ENCODE measurements around the gene CHD6. TPM values are rescaled to one million over a fixed set of nuclear protein-coding genes. Genes with fewer than 3 reads are reported as not detected.

CHD6 gene
- total RNA-seq, 1 experiment from 2014 or later = 80.5 TPM

DNA sequence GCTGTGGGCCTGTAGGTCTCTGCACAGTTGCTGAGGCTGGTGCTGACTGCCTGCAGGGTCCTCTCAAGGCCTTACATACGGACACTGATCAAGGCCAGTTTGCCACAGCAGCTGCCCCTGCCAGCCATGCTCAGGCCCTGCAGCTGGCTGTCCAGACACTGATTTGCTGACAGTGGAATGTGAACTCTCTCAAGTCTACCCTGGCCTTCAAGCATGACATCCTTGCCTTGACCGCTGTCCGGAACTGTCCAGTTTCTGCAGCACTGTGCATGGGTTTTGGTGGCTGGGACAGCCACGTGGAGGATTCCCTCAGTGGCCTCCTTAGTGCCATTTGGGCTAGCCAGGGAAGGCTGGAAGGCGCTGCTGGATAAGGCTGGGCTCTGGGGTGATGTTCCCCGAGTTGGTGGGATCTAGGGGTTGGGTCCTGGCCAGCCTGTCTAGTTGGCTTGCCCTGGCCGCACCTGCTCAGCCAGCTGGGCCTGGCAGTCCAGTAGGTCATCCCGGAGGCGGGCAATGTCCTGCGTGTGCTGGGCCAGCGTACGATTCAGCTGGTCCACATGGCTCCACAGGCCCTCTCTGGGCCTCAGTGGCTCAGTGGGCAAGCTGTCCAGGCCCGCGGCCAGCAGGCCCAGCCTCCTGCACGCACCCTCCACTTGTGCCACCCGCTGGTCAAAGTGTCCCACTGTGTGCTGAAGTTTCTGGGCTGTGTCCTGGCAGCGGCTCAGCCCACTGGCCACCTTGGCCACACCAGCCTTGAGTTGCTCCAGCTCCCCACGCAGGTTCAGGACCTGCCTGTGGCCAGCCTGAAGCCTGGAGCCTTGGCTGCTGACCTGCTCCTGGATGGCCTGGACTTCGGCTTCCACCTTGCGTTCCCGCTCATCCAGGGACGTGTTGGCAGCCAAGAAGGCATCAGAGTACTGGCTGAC, 257.1 kb downstream of the CHD6 start:
- no TSS peak for BruUV-seq (replicated peaks)
- POLR2A ChIA-PET = no interaction called here
- Histone ChIP-seq H3K9me3 (no peaks in the 10 kb centered on the region), H3K27me3 (replicated peaks; ENCODE audit: control insufficient read depth, insufficient read depth, low read length) (peaks cover 8% of the 10 kb centered on the region), H3K4me3 (ENCODE audit: low read depth, low read length) (no peak overlapping the region), H3K4me1 (0 out of 2 replicates have a peak, but pooled peaks cover 4% of the 10 kb centered on the region), H3K36me3 (ENCODE audit: control insufficient read depth, insufficient read depth, low read length) (peaks cover 1% of the 10 kb centered on the region; the same call in 1 of the 2 replicates)
- Mint-ChIP-seq H3K4me1 (ENCODE audit: low read depth, unreplicated experiment) (peaks cover 5% of the 10 kb centered on the region), H3K36me3 (ENCODE audit: insufficient read depth, unreplicated experiment) (no peaks in the 10 kb centered on the region), H3K27me3 (ENCODE audit: insufficient read depth, unreplicated experiment) (peaks cover 13% of the 10 kb centered on the region), H3K27ac (ENCODE audit: unreplicated experiment) (no peak overlapping the region), H3K4me3 (ENCODE audit: unreplicated experiment) (no peak overlapping the region), H3K9me3 (ENCODE audit: unreplicated experiment) (no peaks in the 10 kb centered on the region)
- TF ChIP-seq, protein P1, sequence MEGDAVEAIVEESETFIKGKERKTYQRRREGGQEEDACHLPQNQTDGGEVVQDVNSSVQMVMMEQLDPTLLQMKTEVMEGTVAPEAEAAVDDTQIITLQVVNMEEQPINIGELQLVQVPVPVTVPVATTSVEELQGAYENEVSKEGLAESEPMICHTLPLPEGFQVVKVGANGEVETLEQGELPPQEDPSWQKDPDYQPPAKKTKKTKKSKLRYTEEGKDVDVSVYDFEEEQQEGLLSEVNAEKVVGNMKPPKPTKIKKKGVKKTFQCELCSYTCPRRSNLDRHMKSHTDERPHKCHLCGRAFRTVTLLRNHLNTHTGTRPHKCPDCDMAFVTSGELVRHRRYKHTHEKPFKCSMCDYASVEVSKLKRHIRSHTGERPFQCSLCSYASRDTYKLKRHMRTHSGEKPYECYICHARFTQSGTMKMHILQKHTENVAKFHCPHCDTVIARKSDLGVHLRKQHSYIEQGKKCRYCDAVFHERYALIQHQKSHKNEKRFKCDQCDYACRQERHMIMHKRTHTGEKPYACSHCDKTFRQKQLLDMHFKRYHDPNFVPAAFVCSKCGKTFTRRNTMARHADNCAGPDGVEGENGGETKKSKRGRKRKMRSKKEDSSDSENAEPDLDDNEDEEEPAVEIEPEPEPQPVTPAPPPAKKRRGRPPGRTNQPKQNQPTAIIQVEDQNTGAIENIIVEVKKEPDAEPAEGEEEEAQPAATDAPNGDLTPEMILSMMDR (IDR thresholded peaks at IDR 0.05; ENCODE audit: insufficient read depth in 1 of 2, low read depth in 1 of 2, low read length in 1 of 2, severe bottlenecking in 1 of 2, unreplicated experiment in 1 of 2) = no peak
- CTCF ChIA-PET = interaction anchor here (0.5 to 2.0 kb wide), 2 partner anchors 20 to 21 kb away, joined by 4 to 12 read pairs; partner anchors contain the start of gene LPIN3
- intact Hi-C loops (cut with micrococcal nuclease; ENCODE audit: unreplicated experiment) = no loop called here
- no peak for DNase-seq

DNA sequence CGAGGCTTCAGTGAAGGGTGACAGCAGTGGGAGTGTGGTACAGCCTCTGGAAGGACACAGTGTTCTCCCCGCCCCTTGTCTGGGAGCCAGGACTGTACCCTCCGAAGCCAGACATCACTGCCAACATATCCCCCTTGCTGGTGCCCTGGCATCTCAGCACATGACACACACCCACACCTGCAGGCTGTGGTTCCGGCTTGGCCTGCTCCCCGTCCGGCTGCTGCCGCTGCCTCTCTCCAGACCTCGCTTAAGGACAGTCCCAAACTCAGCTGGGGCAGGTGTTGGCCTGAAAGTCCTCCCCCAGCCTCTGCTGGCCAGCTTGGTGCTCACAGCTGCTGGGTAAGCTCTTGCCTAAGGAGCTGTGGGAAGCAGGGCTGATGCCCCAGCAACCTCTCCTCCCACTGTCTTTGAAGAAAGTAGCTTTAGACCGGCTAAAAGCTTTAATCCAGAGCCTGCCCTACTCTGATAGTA, 258.6 kb downstream of the CHD6 start:
- Mint-ChIP-seq H3K36me3 (ENCODE audit: insufficient read depth, unreplicated experiment) (no peaks in the 10 kb centered on the region), H3K27me3 (ENCODE audit: insufficient read depth, unreplicated experiment) (peaks cover 2% of the 10 kb centered on the region), H3K9me3 (ENCODE audit: unreplicated experiment) (no peaks in the 10 kb centered on the region), H3K4me3 (ENCODE audit: unreplicated experiment) (no peak overlapping the region), H3K4me1 (ENCODE audit: low read depth, unreplicated experiment) (no peaks in the 10 kb centered on the region), H3K27ac (ENCODE audit: unreplicated experiment) (no peak overlapping the region)
- peaks cover 1% of the 10 kb centered on the region for H3K36me3 ChIP-seq (ENCODE audit: control insufficient read depth, insufficient read depth, low read length)
- H3K4me3 ChIP-seq (ENCODE audit: low read depth, low read length) = no peak overlapping the region
- no peaks in the 10 kb centered on the region for H3K9me3 ChIP-seq
- DNase-seq = no peak
- H3K4me1 ChIP-seq = no peaks in the 10 kb centered on the region
- TF ChIP-seq, protein P1 (IDR thresholded peaks at IDR 0.05; ENCODE audit: insufficient read depth in 1 of 2, low read depth in 1 of 2, low read length in 1 of 2, severe bottlenecking in 1 of 2, unreplicated experiment in 1 of 2) = no peak
- BruUV-seq (replicated peaks) = no TSS peak
- intact Hi-C loops (cut with micrococcal nuclease; ENCODE audit: unreplicated experiment) = no loop called here
- peaks cover 2% of the 10 kb centered on the region; the same call in 1 of the 2 replicates for H3K27me3 ChIP-seq (replicated peaks; ENCODE audit: control insufficient read depth, insufficient read depth, low read length)
- POLR2A ChIA-PET = interaction anchor here (0.7 kb wide), 1 partner anchor 19 kb away, joined by 3 read pairs; no protein-coding TSS in a partner anchor
- CTCF ChIA-PET = interaction anchor here (1.5 to 3.5 kb wide), 2 partner anchors 19 to 224 kb away, joined by 3 to 36 read pairs; partner anchors contain the start of gene LPIN3

DNA sequence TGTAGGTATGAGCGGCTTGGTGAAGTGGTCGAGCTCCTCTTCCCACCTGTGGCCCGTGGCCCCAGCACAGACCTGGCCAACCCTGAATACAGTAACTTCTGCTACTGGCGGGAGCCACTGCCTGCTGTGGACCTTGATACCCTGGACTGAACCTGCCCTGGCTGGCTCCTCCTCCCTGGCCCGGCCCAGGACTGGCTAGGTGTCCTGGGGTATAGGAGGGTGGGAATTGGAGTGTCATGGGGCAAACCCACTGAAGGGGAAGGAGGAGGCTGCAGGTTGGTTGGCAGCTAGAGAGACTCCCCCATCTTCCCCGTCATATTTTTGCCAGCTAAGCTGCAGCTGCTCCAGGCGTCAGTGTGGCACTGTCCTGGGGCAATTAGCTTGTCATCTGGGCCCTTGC, 259.5 kb downstream of the CHD6 start:
- H3K9me3 ChIP-seq = no peaks in the 10 kb centered on the region
- H3K27me3 Mint-ChIP-seq (ENCODE audit: insufficient read depth, unreplicated experiment) = no peaks in the 10 kb centered on the region
- no TSS peak for BruUV-seq (replicated peaks)
- H3K27me3 ChIP-seq (replicated peaks; ENCODE audit: control insufficient read depth, insufficient read depth, low read length) = no peaks in the 10 kb centered on the region
- H3K4me3 ChIP-seq (ENCODE audit: low read depth, low read length) = no peak overlapping the region
- no peaks in the 10 kb centered on the region for H3K4me1 ChIP-seq
- H3K4me3 Mint-ChIP-seq (ENCODE audit: unreplicated experiment) = no peak overlapping the region
- no peak for DNase-seq
- no peaks in the 10 kb centered on the region for H3K9me3 Mint-ChIP-seq (ENCODE audit: unreplicated experiment)
- H3K36me3 ChIP-seq (ENCODE audit: control insufficient read depth, insufficient read depth, low read length) = peaks cover 1% of the 10 kb centered on the region
- H3K4me1 Mint-ChIP-seq (ENCODE audit: low read depth, unreplicated experiment) = no peaks in the 10 kb centered on the region
- intact Hi-C loops (cut with micrococcal nuclease; ENCODE audit: unreplicated experiment) = no loop called here
- TF ChIP-seq, protein P1 (IDR thresholded peaks at IDR 0.05; ENCODE audit: insufficient read depth in 1 of 2, low read depth in 1 of 2, low read length in 1 of 2, severe bottlenecking in 1 of 2, unreplicated experiment in 1 of 2) = no peak
- ChIA-PET CTCF (interaction anchor here (0.6 to 3.5 kb wide), 4 partner anchors 19 to 224 kb away, joined by 3 to 36 read pairs (median 3); partner anchors contain the start of gene LPIN3), POLR2A (interaction anchor here (0.5 kb wide), 1 partner anchor 10 kb away, joined by 3 read pairs; no protein-coding TSS in a partner anchor)
- H3K36me3 Mint-ChIP-seq (ENCODE audit: insufficient read depth, unreplicated experiment) = no peaks in the 10 kb centered on the region
- no peak overlapping the region for H3K27ac Mint-ChIP-seq (ENCODE audit: unreplicated experiment)
